HCT116 (cell line): ENCODE data around the gene ABTB2. TPM values are rescaled to one million over a fixed set of nuclear protein-coding genes. Genes with fewer than 3 reads are reported as not detected.

Source experiments
- ATAC-seq: fragments of 200-7000 bp; cut with Tn5 transposase; 2 replicates; pipeline ENCODE4 v1.9.1; 2020; ENCODE audit warnings: mild to moderate bottlenecking, moderate library complexity
- BruUV-seq: library from RNA; stranded (reverse); fragments of 400-500 nt; replicated peaks from 2 replicates; lab custom pipeline; 2021; lab: Mats Ljungman, UMichigan
- CTCF ChIA-PET: fragments of 300-600 bp; sonication (Branson Sonifier 250); formaldehyde crosslinking; loops from one replicate; lab custom pipeline; 2021; ENCODE audit warnings: antibody characterized with exemption; lab: Charles Lee
- POLR2A ChIA-PET: fragments of 300-600, 350-600 bp; sonication (Branson Sonifier 250); formaldehyde crosslinking; loops from one replicate; lab custom pipeline; 2021; ENCODE audit warnings: antibody characterized with exemption; lab: Charles Lee
- RAD21 ChIA-PET, 2 experiments: fragments of 300-600 bp; sonication (Branson Sonifier 250); formaldehyde crosslinking; loops; one replicate each; lab custom pipeline; 2023; ENCODE audit warnings: low total read pairs in 2 of 2; ENCODE audit not compliant: uncharacterized antibody in 2 of 2, unreplicated experiment in 2 of 2, low non-redundant PET in 1 of 2; lab: Charles Lee
- DNase-seq: peaks from one replicate; pipeline ENCODE4 v3.0.0-alpha.2; 2010; ENCODE audit warnings: low read depth, low spot score
- H2AFZ ChIP-seq: fragments of 200-600 bp; shearing (Covaris generic), sonication (generic); 2 replicates; pipeline ENCODE4 v1.6.1; 2017; ENCODE audit warnings: low read depth, mixed run types, mixed read lengths, antibody characterized with exemption, low read length; ENCODE audit not compliant: poor library complexity, severe bottlenecking
- H3K27ac ChIP-seq: 2 replicates; pipeline ENCODE4 v1.5.1; 2012; ENCODE audit warnings: low read depth, low read length
- H3K27me3 ChIP-seq: fragments of 200-600 bp; sonication (generic); 2 replicates; pipeline ENCODE4 v1.6.1; 2016; ENCODE audit warnings: mixed run types, low read length, mixed read lengths; ENCODE audit not compliant: insufficient read depth
- H3K36me3 ChIP-seq, 2 experiments: fragments of 200-500 bp in 1 of 2; fragments of 200-600 bp in 1 of 2; sonication (Bioruptor generic) in 1 of 2; sonication (generic) in 1 of 2; 2 replicates each; pipeline versions ENCODE4 v1.5.1 to v1.6.1; 2014 to 2016; ENCODE audit warnings: low read length in 2 of 2, inconsistent platforms in 1 of 2, mixed read lengths in 1 of 2, mixed run types in 1 of 2; ENCODE audit not compliant: insufficient read depth in 2 of 2, control insufficient read depth in 1 of 2
- H3K4me1 ChIP-seq, 2 experiments: fragments of 200-600 bp in 1 of 2; sonication (generic) in 1 of 2; 2 replicates each; pipeline versions ENCODE4 v1.5.1 to v1.6.1; 2012 to 2017; ENCODE audit warnings: low read length in 2 of 2, inconsistent platforms in 1 of 2, mild to moderate bottlenecking in 1 of 2, mixed read lengths in 1 of 2, mixed run types in 1 of 2, moderate library complexity in 1 of 2; ENCODE audit not compliant: insufficient read depth in 2 of 2, control insufficient read depth in 1 of 2
- H3K4me2 ChIP-seq: fragments of 200-600 bp; sonication (generic); 2 replicates; pipeline ENCODE4 v1.6.1; 2017; ENCODE audit warnings: mixed run types, low read length, mixed read lengths
- H3K4me3 ChIP-seq, 2 experiments: fragments of 200-600 bp in 1 of 2; sonication (generic) in 1 of 2; replicated peaks in 1 of 2; 2 replicates each; pipeline ENCODE4 v1.5.1; 2011 to 2016; ENCODE audit warnings: low read length in 2 of 2, control low read depth in 1 of 2, low read depth in 1 of 2, mild to moderate bottlenecking in 1 of 2, mixed read lengths in 1 of 2, mixed run types in 1 of 2
- H3K79me2 ChIP-seq: fragments of 200-600 bp; sonication (generic); 2 replicates; pipeline ENCODE4 v1.6.1; 2017; ENCODE audit warnings: mild to moderate bottlenecking, mixed run types, low read length, moderate library complexity, mixed read lengths; ENCODE audit not compliant: insufficient read depth
- H3K9ac ChIP-seq: fragments of 200-600 bp; sonication (generic); 2 replicates; pipeline ENCODE4 v1.6.1; 2016; ENCODE audit warnings: low read length, mixed read lengths
- H3K9me2 ChIP-seq: fragments of 200-600 bp; sonication (generic), shearing (Covaris generic); 2 replicates; pipeline ENCODE4 v1.6.1; 2017; ENCODE audit warnings: mixed run types, mild to moderate bottlenecking, moderate library complexity; ENCODE audit not compliant: insufficient read depth
- H3K9me3 ChIP-seq, 2 experiments: fragments of 200-500 bp in 1 of 2; fragments of 200-600 bp in 1 of 2; sonication (Bioruptor generic) in 1 of 2; sonication (generic) in 1 of 2; 2 replicates each; pipeline ENCODE4 v1.6.1; 2014 to 2017; ENCODE audit warnings: low read length in 2 of 2, mixed read lengths in 2 of 2, inconsistent platforms in 1 of 2, low read depth in 1 of 2, mild to moderate bottlenecking in 1 of 2, mixed run types in 1 of 2, moderate library complexity in 1 of 2; ENCODE audit not compliant: control insufficient read depth in 1 of 2, insufficient read depth in 1 of 2
- H4K20me1 ChIP-seq: fragments of 200-600 bp; sonication (generic), shearing (Covaris generic); 2 replicates; pipeline ENCODE4 v1.6.1; 2017; ENCODE audit warnings: mixed run types, mild to moderate bottlenecking, moderate library complexity; ENCODE audit not compliant: insufficient read depth
- CBX3 ChIP-seq: IDR thresholded peaks from 2 replicates; pipeline ENCODE4 v1.6.1; 2012; ENCODE audit warnings: low read depth
- EGR1 ChIP-seq: IDR thresholded peaks from 2 replicates; pipeline ENCODE4 v1.6.1; 2012; ENCODE audit warnings: low read depth
- EZH2 ChIP-seq: fragments of 200-600 bp; sonication (generic); IDR thresholded peaks from 2 replicates; pipeline ENCODE4 v1.6.1; 2017; ENCODE audit warnings: antibody characterized with exemption, mixed run types
- SIN3A ChIP-seq: IDR thresholded peaks from 2 replicates; pipeline ENCODE4 v1.6.1; 2012; ENCODE audit warnings: low read depth
- ZFX ChIP-seq: fragments of 450-650 bp; IDR thresholded peaks from 2 replicates; pipeline ENCODE4 v1.6.1; 2017
- intact Hi-C: fragments of 100-400 bp; cut with micrococcal nuclease; formaldehyde crosslinking; loops from 2 replicates; pipeline ENCODE4 v1.10.0; 2022
- total RNA-seq: library from RNA; stranded (reverse); gene quantifications from one replicate; pipeline ENCODE4 v1.2.1, GENCODE V29; 2021; ENCODE audit not compliant: unreplicated experiment
- TF ChIP-seq, protein P1 (sequence below): IDR thresholded peaks from 2 replicates; pipeline ENCODE4 v1.6.1; 2012
- TF ChIP-seq, protein P2 (sequence below), 3 experiments: fragments of 200-600 bp in 1 of 3; sonication (generic) in 1 of 3; IDR thresholded peaks in 2 of 3; conservative IDR thresholded peaks in 1 of 3; 2 replicates each; pipeline ENCODE4 v1.5.1; 2012 to 2017; ENCODE audit warnings: low read depth in 2 of 3, low read length in 2 of 3, antibody characterized with exemption in 1 of 3, borderline replicate concordance in 1 of 3, control low read depth in 1 of 3, mild to moderate bottlenecking in 1 of 3, mixed read lengths in 1 of 3, mixed run types in 1 of 3, moderate library complexity in 1 of 3; ENCODE audit not compliant: insufficient read depth in 1 of 3

ABTB2 gene
- total RNA-seq, 1 experiment from 2014 or later, result 6.8 TPM

DNA sequence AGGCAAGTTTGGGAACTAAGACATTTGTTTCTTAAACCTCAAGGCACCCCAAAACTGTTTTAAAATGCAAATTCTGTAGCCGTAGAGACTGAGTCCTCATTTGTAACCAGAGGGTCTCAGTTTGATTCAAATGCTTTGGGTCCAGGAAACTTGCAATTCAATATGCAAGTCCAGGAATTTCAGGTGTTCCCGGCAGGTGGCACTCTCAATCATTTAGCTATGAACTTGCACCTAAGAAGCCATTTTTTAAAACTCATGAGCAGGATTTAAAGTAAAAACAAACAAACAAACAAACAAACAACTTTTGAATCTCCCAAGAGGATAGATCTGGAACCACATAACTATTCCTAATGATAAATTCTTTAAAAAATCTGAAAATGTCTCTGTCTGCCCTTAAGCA is 8.7 kb upstream of the ABTB2 start (continued):
- TF ChIP-seq, protein P1, sequence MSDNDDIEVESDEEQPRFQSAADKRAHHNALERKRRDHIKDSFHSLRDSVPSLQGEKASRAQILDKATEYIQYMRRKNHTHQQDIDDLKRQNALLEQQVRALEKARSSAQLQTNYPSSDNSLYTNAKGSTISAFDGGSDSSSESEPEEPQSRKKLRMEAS, result no peak
- TF ChIP-seq EZH2, result no peak
- no peak for TF ChIP-seq EGR1
- TF ChIP-seq, protein P2, sequence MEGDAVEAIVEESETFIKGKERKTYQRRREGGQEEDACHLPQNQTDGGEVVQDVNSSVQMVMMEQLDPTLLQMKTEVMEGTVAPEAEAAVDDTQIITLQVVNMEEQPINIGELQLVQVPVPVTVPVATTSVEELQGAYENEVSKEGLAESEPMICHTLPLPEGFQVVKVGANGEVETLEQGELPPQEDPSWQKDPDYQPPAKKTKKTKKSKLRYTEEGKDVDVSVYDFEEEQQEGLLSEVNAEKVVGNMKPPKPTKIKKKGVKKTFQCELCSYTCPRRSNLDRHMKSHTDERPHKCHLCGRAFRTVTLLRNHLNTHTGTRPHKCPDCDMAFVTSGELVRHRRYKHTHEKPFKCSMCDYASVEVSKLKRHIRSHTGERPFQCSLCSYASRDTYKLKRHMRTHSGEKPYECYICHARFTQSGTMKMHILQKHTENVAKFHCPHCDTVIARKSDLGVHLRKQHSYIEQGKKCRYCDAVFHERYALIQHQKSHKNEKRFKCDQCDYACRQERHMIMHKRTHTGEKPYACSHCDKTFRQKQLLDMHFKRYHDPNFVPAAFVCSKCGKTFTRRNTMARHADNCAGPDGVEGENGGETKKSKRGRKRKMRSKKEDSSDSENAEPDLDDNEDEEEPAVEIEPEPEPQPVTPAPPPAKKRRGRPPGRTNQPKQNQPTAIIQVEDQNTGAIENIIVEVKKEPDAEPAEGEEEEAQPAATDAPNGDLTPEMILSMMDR (IDR thresholded peaks at IDR 0.05 in 2 of 3, conservative IDR thresholded peaks at IDR 0.05 in 1 of 3; ENCODE audit: borderline replicate concordance in 1 of 3, insufficient read depth in 1 of 3, low read depth in 2 of 3, low read length in 2 of 3), result peak; percentile 70 to 89 (median 80)
- TF ChIP-seq SIN3A, result no peak

- no TSS peak for BruUV-seq
- Histone ChIP-seq H4K20me1 (no peaks in the 10 kb centered on the region), H3K9me3 (no peaks in the 10 kb centered on the region), H3K27ac (no peak overlapping the region), H3K4me3 (no peak overlapping the region), H3K9me2 (no peaks in the 10 kb centered on the region)
- CTCF ChIA-PET, result interaction anchor here (1.0 to 3.5 kb wide), 2 partner anchors 103 to 189 kb away, joined by 3 to 37 read pairs; no protein-coding TSS in a partner anchor
- ATAC-seq (no peak), DNase-seq (no peak)
- TF ChIP-seq CBX3, result no peak
- no peak for TF ChIP-seq ZFX
- TF ChIP-seq, all 23 proteins: peak for 0
- ChIA-PET POLR2A (no interaction called here), RAD21 (no interaction called here)
- Histone ChIP-seq H3K9ac (no peak overlapping the region), H3K79me2 (no peaks in the 10 kb centered on the region), H3K27me3 (no peaks in the 10 kb centered on the region), H3K36me3 (no peaks in the 10 kb centered on the region), H3K4me1 (peaks cover 3 to 10% of the 10 kb centered on the region in 2 experiments; a peak in 3 of 4 replicates), H3K4me2 (no peak overlapping the region), H2AFZ (no peak overlapping the region)
- intact Hi-C loops, result no loop called here
Measured at GRCh38 chr11:34364102-34364501, 6.3 kb upstream of the ABTB2 start.
